Myometrial cell (primary cell): ENCODE measurements around the gene ACTN1. TPM values are rescaled to one million over a fixed set of nuclear protein-coding genes. Genes with fewer than 3 reads are reported as not detected.

Experiments used
- total RNA-seq: library from RNA; depleted of rRNA; stranded (reverse); fragments of >200 nt; gene quantifications from 2 replicates; pipeline ENCODE4 v1.2.3, GENCODE V29; 2015

ACTN1 gene
- 449 and 543 TPM in 2 replicates for total RNA-seq

DNA sequence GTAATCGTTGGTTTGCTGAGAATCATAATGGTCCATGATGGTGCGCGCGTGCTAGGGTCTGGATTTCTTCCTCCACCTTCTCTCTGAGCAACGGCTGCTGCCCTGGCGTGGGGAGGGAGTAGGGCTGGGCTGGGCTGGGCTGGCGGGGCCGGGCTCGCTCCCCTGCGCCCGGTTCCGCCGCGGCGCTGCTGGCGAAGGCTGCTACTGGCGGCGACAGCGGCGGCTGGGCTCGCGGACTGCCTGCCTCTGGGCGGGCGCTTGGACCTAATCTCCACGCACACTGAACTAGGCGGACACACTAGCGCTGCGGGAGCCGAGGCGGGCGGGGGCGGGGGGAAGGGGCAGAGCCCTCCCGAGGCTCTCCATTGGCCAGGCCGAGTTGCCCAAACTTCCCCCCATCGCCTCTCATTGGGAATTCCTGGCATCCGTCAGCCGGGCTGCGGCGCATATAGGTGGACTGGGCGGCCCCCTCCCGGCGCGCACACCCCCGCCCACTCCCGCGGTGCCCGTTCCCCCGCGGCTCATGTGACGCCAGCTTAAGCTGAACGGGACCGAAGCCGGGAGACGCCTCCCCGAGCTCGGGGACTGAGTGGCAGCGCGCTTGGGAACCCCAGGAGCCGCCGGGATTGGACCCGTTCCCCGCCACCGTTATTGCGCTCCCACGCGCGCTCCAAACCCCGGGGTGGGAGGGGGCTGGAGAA lies at the start of gene ACTN1:
Gene ACTN1 (minus strand): TSS at position 282 of the 701 bp plus-strand sequence. CDS start 246 bp downstream, at position 36.

Other genes with a start within 250 kb of the ACTN1 start
- 51.2 and 78.7 TPM in 2 replicates for gene ZFP36L1, start 186.2 kb downstream of the ACTN1 start, total RNA-seq
- gene DCAF5, start 173.8 kb upstream of the ACTN1 start, total RNA-seq, result 17.0 TPM in 2 replicates
- 22.3 and 25.9 TPM in 2 replicates for gene EXD2, start 212.2 kb upstream of the ACTN1 start, total RNA-seq